Measurements from ENCODE around the gene STK32B. TPM values are rescaled to one million over a fixed set of nuclear protein-coding genes. Genes with fewer than 3 reads are reported as not detected.

The STK32B gene
- total and polyA plus RNA-seq, 3 donors from 2014 or later = 17.5 to 29.7 (median 22.6) TPM

DNA sequence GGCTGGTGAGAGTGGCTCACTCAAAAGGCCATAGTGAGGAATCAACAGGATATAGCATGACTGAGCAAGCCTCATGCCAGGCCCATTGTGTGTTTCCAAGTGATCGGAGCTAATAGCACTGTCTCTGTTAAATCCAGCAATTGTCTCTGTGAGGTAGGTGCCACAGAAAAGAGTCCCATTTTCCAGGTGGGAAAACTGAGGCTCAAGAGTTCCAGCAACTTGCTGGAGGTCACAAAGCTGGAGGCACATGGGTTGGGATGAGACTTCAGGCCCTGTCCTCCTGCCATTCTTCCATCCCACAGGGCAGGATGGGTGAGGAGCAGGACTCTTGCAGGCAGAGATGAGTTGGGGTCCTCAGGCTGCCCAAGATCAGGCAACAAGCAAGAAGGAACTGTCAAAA lies 30.9 kb upstream of the STK32B start:
- intact Hi-C loops (cut with DNase I; ENCODE audit: low total_unique reads) = no loop called here
- no peaks in the 10 kb centered on the region for H3K9me3 ChIP-seq
- 86 to 94% methylated on average over 1 of the region's 1 CpG for WGBS, 2 donors
- no peak for DNase-seq
- no peak overlapping the region for H3K4me3 ChIP-seq
- H3K27me3 ChIP-seq = no peaks in the 10 kb centered on the region
- peaks cover 5% of the 10 kb centered on the region for H3K4me1 ChIP-seq
- H3K27ac ChIP-seq = no peak overlapping the region
- no peaks in the 10 kb centered on the region for H3K36me3 ChIP-seq (ENCODE audit: low read depth, missing control alignments)
- no peak for TF ChIP-seq POLR2A (IDR thresholded peaks at IDR 0.05)
- TF ChIP-seq, protein P1, sequence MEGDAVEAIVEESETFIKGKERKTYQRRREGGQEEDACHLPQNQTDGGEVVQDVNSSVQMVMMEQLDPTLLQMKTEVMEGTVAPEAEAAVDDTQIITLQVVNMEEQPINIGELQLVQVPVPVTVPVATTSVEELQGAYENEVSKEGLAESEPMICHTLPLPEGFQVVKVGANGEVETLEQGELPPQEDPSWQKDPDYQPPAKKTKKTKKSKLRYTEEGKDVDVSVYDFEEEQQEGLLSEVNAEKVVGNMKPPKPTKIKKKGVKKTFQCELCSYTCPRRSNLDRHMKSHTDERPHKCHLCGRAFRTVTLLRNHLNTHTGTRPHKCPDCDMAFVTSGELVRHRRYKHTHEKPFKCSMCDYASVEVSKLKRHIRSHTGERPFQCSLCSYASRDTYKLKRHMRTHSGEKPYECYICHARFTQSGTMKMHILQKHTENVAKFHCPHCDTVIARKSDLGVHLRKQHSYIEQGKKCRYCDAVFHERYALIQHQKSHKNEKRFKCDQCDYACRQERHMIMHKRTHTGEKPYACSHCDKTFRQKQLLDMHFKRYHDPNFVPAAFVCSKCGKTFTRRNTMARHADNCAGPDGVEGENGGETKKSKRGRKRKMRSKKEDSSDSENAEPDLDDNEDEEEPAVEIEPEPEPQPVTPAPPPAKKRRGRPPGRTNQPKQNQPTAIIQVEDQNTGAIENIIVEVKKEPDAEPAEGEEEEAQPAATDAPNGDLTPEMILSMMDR (IDR thresholded peaks at IDR 0.05) = no peak

DNA sequence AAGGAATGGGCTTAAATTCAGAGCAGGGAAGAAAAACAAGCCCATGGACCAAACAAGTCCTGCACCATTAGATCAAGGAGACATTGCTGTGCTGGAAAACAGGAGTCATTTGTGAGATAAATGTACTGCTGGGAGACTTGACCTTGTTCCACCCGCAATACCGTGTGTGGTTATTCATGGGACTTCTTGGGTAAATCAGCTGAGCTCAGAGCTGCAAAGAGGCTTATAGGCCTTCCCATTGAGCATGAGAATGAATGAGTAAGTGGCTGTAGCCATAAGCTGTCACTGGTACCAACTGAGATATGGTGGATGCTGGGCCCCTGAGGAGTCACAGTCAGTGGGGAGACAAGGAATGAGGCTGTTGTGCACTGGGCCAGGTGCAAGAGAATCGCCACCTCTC lies 29.7 kb upstream of the STK32B start:
- no peak for TF ChIP-seq POLR2A (IDR thresholded peaks at IDR 0.05)
- TF ChIP-seq, protein P1 (IDR thresholded peaks at IDR 0.05) = no peak
- H3K4me1 ChIP-seq = peaks cover 5% of the 10 kb centered on the region
- H3K27me3 ChIP-seq = no peaks in the 10 kb centered on the region
- DNase-seq = no peak
- no peak overlapping the region for H3K27ac ChIP-seq
- 67 to 80% methylated on average over 3 of the region's 3 CpGs for WGBS, 2 donors
- intact Hi-C loops (cut with DNase I; ENCODE audit: low total_unique reads) = no loop called here
- H3K36me3 ChIP-seq (ENCODE audit: low read depth, missing control alignments) = no peaks in the 10 kb centered on the region
- H3K9me3 ChIP-seq = no peaks in the 10 kb centered on the region
- no peak overlapping the region for H3K4me3 ChIP-seq

DNA sequence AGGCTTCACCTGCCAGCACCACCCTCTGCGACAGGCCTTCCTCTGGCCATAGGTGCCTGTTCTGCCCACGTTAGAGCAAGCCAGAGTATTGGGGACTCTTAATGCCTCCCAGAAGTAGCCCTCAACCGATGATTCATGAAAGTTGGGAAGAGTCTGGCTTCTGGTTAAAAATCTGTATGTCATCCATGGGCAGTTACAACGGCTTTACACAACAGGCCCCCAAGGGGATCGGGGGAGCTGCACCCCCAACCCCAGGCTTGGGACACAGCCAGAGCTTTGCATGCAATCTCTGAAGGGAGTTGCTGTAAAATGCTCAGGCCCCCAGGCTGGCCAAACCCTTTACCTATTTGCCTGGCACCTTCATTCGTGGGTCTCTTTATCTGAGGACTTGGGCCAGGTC lies 26.6 kb upstream of the STK32B start:
- Histone ChIP-seq H3K4me3 (no peak overlapping the region), H3K27ac (no peak overlapping the region), H3K27me3 (no peaks in the 10 kb centered on the region), H3K9me3 (no peaks in the 10 kb centered on the region), H3K4me1 (no peaks in the 10 kb centered on the region), H3K36me3 (ENCODE audit: low read depth, missing control alignments) (no peaks in the 10 kb centered on the region)
- no peak for DNase-seq
- 80 to 83% methylated on average over 5 to 6 of the region's 6 CpGs for WGBS, 2 donors
- no peak for TF ChIP-seq POLR2A (IDR thresholded peaks at IDR 0.05)
- TF ChIP-seq, protein P1 (IDR thresholded peaks at IDR 0.05) = no peak
- intact Hi-C loops (cut with DNase I; ENCODE audit: low total_unique reads) = no loop called here

DNA sequence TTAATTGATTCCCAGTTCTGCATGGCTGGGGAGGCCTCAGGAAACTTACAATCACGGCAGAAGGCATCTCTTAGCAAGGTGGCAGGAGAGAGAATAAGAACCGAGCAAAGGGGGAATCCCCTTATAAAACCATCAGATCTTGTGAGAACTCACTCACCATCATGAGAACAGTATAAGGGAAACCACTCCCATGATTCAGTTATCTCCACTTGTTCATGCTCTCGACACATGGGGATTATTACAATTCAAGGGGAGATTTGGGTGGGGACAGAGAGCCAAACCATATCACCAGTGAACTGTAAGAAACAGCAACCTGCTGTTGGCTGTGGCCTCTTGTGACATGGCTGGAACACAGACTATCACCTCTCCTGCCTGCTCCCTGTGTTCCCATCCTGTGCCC lies 24.9 kb upstream of the STK32B start:
- TF ChIP-seq POLR2A (IDR thresholded peaks at IDR 0.05) = no peak
- TF ChIP-seq, protein P1 (IDR thresholded peaks at IDR 0.05) = no peak
- no peak for DNase-seq
- intact Hi-C loops (cut with DNase I; ENCODE audit: low total_unique reads) = no loop called here
- H3K27ac ChIP-seq = no peak overlapping the region
- no peak overlapping the region for H3K4me3 ChIP-seq
- WGBS, 2 donors = 88 to 90% methylated on average over 3 of the region's 3 CpGs
- no peaks in the 10 kb centered on the region for H3K4me1 ChIP-seq
- no peaks in the 10 kb centered on the region for H3K9me3 ChIP-seq
- no peaks in the 10 kb centered on the region for H3K27me3 ChIP-seq
- no peaks in the 10 kb centered on the region for H3K36me3 ChIP-seq (ENCODE audit: low read depth, missing control alignments)

DNA sequence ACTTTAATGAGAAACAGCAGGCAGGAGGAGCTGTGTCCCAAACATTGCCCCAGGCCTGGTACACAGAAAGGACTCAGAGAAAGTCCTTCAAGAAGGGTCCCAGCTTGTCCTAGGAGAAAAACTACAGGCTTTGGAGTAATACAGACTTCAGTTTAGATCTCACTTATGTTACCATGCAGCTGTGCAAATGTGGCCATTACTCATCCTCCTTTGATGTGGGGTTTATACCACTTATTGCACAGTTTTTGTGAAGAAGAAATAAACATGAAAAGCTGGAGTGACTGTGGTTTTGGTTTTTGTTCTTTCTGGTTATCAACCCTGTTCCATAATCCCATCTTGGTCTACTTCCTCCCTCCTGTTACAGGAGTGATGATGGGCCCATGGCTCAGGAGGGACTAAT lies 23.9 kb upstream of the STK32B start:
- Histone ChIP-seq H3K36me3 (ENCODE audit: low read depth, missing control alignments) (no peaks in the 10 kb centered on the region), H3K9me3 (no peaks in the 10 kb centered on the region), H3K4me3 (no peak overlapping the region), H3K4me1 (no peaks in the 10 kb centered on the region), H3K27me3 (no peaks in the 10 kb centered on the region), H3K27ac (no peak overlapping the region)
- no peak for DNase-seq
- TF ChIP-seq, protein P1 (IDR thresholded peaks at IDR 0.05) = no peak
- no peak for TF ChIP-seq POLR2A (IDR thresholded peaks at IDR 0.05)
- intact Hi-C loops (cut with DNase I; ENCODE audit: low total_unique reads) = no loop called here
